OCI-LY7 (cell line): ENCODE results near the gene DTNB. TPM values are rescaled to one million over a fixed set of nuclear protein-coding genes. Genes with fewer than 3 reads are reported as not detected.

Source experiments
- BruUV-seq: library from RNA; stranded (reverse); fragments of 400-500 nt; replicated peaks from 2 replicates; lab custom pipeline; 2021; lab: Mats Ljungman, UMichigan
- CTCF ChIA-PET: fragments of 300-600 bp; sonication (Branson Sonifier 250); formaldehyde crosslinking; loops from one replicate; lab custom pipeline; 2022; ENCODE audit warnings: antibody characterized with exemption; ENCODE audit not compliant: unreplicated experiment; lab: Charles Lee
- POLR2A ChIA-PET: fragments of 300-600 bp; sonication (Branson Sonifier 250); formaldehyde crosslinking; loops from one replicate; lab custom pipeline; 2022; ENCODE audit warnings: antibody characterized with exemption; lab: Charles Lee
- DNase-seq: peaks from one replicate; pipeline ENCODE4 v3.0.0-alpha.2; 2015; ENCODE audit warnings: low spot score
- H2AFZ ChIP-seq: fragments of 200-600 bp; sonication (generic), shearing (Covaris generic); 2 replicates; pipeline ENCODE4 v1.6.1; 2014; ENCODE audit warnings: mild to moderate bottlenecking, antibody characterized with exemption, low read length, moderate library complexity
- H3K27ac ChIP-seq: fragments of 200-600 bp; sonication (generic); 2 replicates; pipeline ENCODE4 v1.5.1; 2014; ENCODE audit warnings: mixed run types, low read depth, mild to moderate bottlenecking, moderate library complexity, low read length, inconsistent platforms; ENCODE audit not compliant: poor library complexity, severe bottlenecking
- H3K36me3 ChIP-seq: fragments of 200-600 bp; sonication (generic); 2 replicates; pipeline ENCODE4 v1.6.1; 2014; ENCODE audit warnings: mild to moderate bottlenecking, antibody characterized with exemption, low read length, moderate library complexity, mixed read lengths; ENCODE audit not compliant: insufficient read depth
- H3K4me1 ChIP-seq: fragments of 200-600 bp; sonication (generic); 2 replicates; pipeline ENCODE4 v1.5.1; 2014; ENCODE audit warnings: mild to moderate bottlenecking, low read length; ENCODE audit not compliant: insufficient read depth, poor library complexity, severe bottlenecking
- H3K4me2 ChIP-seq: fragments of 200-600 bp; sonication (generic); 2 replicates; pipeline ENCODE4 v1.6.1; 2014; ENCODE audit warnings: mild to moderate bottlenecking, low read length
- H3K4me3 ChIP-seq: fragments of 200-600 bp; sonication (generic); 2 replicates; pipeline ENCODE4 v1.5.1; 2014; ENCODE audit warnings: mild to moderate bottlenecking, low read depth, low read length; ENCODE audit not compliant: poor library complexity, severe bottlenecking
- H3K79me2 ChIP-seq: fragments of 200-600 bp; sonication (generic); 2 replicates; pipeline ENCODE4 v1.6.1; 2016; ENCODE audit warnings: low read depth, mild to moderate bottlenecking, low read length, moderate library complexity, mixed read lengths; ENCODE audit not compliant: insufficient read depth
- H3K9me2 ChIP-seq: fragments of 200-600 bp; sonication (generic); 2 replicates; pipeline ENCODE4 v1.6.1; 2016; ENCODE audit warnings: mild to moderate bottlenecking, low read length, mixed read lengths; ENCODE audit not compliant: insufficient read depth
- H3K9me3 ChIP-seq: fragments of 200-600 bp; sonication (generic); 2 replicates; pipeline ENCODE4 v1.6.1; 2014; ENCODE audit warnings: mild to moderate bottlenecking, mixed run types, low read length, mixed read lengths
- H4K20me1 ChIP-seq: fragments of 200-600 bp; sonication (generic); 2 replicates; pipeline ENCODE4 v1.6.1; 2014; ENCODE audit warnings: mild to moderate bottlenecking, antibody characterized with exemption, low read length, moderate library complexity, mixed read lengths; ENCODE audit not compliant: insufficient read depth
- CTCF ChIP-seq: fragments of 200-600 bp; sonication (generic); conservative IDR thresholded peaks from 2 replicates; pipeline ENCODE4 v1.5.1; 2014; ENCODE audit warnings: mild to moderate bottlenecking, antibody characterized with exemption, low read length, moderate library complexity, mixed read lengths
- EZH2phosphoT487 ChIP-seq: fragments of 200-600 bp; sonication (generic); IDR thresholded peaks from 2 replicates; pipeline ENCODE4 v1.6.1; 2018; ENCODE audit warnings: low read depth, borderline replicate concordance, mild to moderate bottlenecking, mixed run types, antibody characterized with exemption, low read length, moderate library complexity, mixed read lengths
- intact Hi-C: fragments of 100-400 bp; cut with micrococcal nuclease; formaldehyde crosslinking; loops from one replicate; pipeline ENCODE4 v1.10.0; 2022; ENCODE audit not compliant: unreplicated experiment
- total RNA-seq, 2 experiments: library from RNA; depleted of rRNA in 1 of 2; stranded (reverse); fragments of >200 nt in 1 of 2; shearing (Covaris generic) in 1 of 2; gene quantifications; 2 replicates each; pipeline ENCODE4 v1.2.3, GENCODE V29; 2014 to 2022

DTNB gene
- total RNA-seq, 2 experiments from 2014 or later: 16.1 to 28.3 TPM

- Histone ChIP-seq H3K36me3 (no peaks in the 10 kb centered on the region), H3K4me3 (no peak overlapping the region), H3K79me2 (no peaks in the 10 kb centered on the region), H3K9me3 (no peaks in the 10 kb centered on the region), H4K20me1 (no peaks in the 10 kb centered on the region), H3K27ac (no peak overlapping the region), H3K9me2 (no peaks in the 10 kb centered on the region), H2AFZ (no peak overlapping the region), H3K4me1 (no peaks in the 10 kb centered on the region), H3K4me2 (no peak overlapping the region)
- TF ChIP-seq EZH2phosphoT487 (no peak), CTCF (no peak)
- ChIA-PET POLR2A (no interaction called here), CTCF (no interaction called here)
- intact Hi-C loops: no loop called here
- no peak for DNase-seq
- BruUV-seq: no TSS peak
Observed at GRCh38 chr2:25632396-25632795, 41.0 kb downstream of the DTNB start.

- no TSS peak for BruUV-seq
- no peak for DNase-seq
- no peaks in the 10 kb centered on the region for H3K9me2 ChIP-seq
- intact Hi-C loops: no loop called here
- no peak overlapping the region for H3K4me3 ChIP-seq
- H3K79me2 ChIP-seq: no peaks in the 10 kb centered on the region
- H3K4me2 ChIP-seq: no peak overlapping the region
- H4K20me1 ChIP-seq: no peaks in the 10 kb centered on the region
- H3K9me3 ChIP-seq: no peaks in the 10 kb centered on the region
- ChIA-PET CTCF (interaction anchor here (1.3 kb wide), 1 partner anchor 16 kb away, joined by 3 read pairs; no protein-coding TSS in a partner anchor), POLR2A (interaction anchor here (0.7 to 1.3 kb wide), 2 partner anchors 17 to 916 kb away, joined by 3 to 7 read pairs; no protein-coding TSS in a partner anchor)
- H3K27ac ChIP-seq: no peak overlapping the region
- H2AFZ ChIP-seq: no peak overlapping the region
- no peaks in the 10 kb centered on the region for H3K36me3 ChIP-seq
- H3K4me1 ChIP-seq: no peaks in the 10 kb centered on the region
- TF ChIP-seq EZH2phosphoT487 (no peak), CTCF (no peak)
Observed at GRCh38 chr2:25624635-25625034, 48.7 kb downstream of the DTNB start.

GRCh38 chr2:25623361-25623760 is 50.0 kb downstream of the DTNB start:
- Histone ChIP-seq H3K9me3 (no peaks in the 10 kb centered on the region), H3K4me3 (no peak overlapping the region), H4K20me1 (no peaks in the 10 kb centered on the region), H3K9me2 (no peaks in the 10 kb centered on the region), H3K27ac (no peak overlapping the region), H3K4me1 (no peaks in the 10 kb centered on the region), H3K4me2 (no peak overlapping the region), H3K36me3 (no peaks in the 10 kb centered on the region), H3K79me2 (no peaks in the 10 kb centered on the region), H2AFZ (no peak overlapping the region)
- TF ChIP-seq CTCF: no peak
- TF ChIP-seq EZH2phosphoT487: no peak
- BruUV-seq: no TSS peak
- POLR2A ChIA-PET: interaction anchor here (0.6 kb wide), 1 partner anchor 68 kb away, joined by 5 read pairs; no protein-coding TSS in a partner anchor
- intact Hi-C loops: no loop called here
- no peak for DNase-seq
- CTCF ChIA-PET: interaction anchor here (1.3 kb wide), 1 partner anchor 15 kb away, joined by 3 read pairs; no protein-coding TSS in a partner anchor
